Stimulated activated CD8-positive, alpha-beta memory T cell treated with anti-CD3 and anti-CD28 coated beads, Interleukin-2, amount 100 ng/mL, for 48 hours (primary cell): ENCODE results near the gene HSD11B2.
"Not testable (repeated sequence)": the region's sequence is repeated elsewhere in the genome, so short reads cannot be mapped to it uniquely, and the experiment has no call there.

Experiments used
- DNase-seq, 2 donors: peaks; one replicate each; pipeline ENCODE4 v3.0.0-alpha.2; 2020; ENCODE audit warnings: low read depth in 2 of 2

Gene HSD11B2

DNA sequence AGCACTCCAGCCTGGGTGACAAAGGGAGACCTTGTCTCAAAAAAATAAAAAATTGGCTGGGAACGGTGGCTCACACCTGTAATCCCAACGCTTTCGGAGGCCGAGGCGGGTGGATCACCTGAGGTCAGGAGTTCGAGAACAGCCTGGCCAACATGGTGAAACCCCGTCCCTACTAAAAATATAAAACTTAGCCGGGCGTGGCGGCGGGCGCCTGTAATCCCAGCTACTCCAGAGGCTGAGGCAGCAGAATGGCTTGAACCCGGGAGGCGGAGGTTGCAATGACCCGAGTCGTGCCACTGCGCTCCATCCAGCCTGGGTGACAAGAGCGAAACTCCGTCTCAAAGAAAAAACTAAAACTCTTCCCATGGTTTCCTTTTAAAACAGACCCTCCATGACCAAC lies 15.5 kb upstream of the HSD11B2 start:
- DNase-seq: not testable (repeated sequence)

DNA sequence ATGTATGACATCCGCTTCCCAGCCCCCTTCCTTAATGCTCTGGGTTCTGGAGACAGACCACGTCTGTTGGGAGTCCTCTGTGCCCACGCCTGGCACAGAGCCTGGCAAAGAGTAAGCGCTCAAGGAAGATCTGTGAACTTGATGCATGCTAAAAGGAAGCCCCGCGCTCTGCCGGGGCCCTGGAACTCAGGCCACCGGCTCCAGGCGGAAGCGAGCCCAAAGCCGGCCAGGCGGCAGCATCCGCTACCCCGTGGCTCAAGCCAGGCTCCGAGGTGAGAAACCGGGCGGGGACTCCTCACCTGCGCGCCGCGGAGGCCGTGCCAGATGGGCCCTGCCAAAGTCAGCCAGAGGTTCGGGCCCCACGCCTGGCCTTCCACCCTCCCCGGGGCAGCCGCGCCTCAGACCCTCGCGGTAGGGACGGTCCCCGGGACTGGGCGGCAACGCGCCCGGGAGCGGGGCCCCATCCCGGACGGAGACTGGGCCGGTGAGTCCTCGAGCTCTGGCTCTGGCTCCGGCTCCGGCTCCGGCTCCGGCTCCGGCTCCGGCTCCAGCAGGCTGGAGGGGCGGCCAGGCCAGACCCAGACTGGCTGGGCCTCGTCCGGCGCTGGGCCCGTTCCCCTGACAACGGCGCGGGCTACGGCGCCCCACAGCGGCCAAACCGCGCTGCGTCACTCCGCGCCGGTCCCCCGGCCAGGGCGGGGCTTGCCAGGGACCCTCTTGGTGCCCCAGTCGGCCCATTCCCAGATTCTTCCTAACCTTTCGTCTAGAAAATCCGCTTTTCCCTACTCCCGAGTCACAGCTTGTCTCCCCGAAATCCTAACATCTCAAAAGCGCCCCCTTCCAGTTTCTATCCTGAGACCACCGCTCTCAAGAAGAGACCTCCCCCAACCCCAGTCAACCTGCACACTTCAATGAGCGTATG lies 14.8 kb upstream of the HSD11B2 start, which contains the start of gene ZDHHC1:
Gene ZDHHC1, minus strand, starts transcription at position 606 of the 922 bp plus-strand sequence. CDS start 8,702 bp downstream, outside the sequence.
- peak; percentile 42 to 52 for DNase-seq

DNA sequence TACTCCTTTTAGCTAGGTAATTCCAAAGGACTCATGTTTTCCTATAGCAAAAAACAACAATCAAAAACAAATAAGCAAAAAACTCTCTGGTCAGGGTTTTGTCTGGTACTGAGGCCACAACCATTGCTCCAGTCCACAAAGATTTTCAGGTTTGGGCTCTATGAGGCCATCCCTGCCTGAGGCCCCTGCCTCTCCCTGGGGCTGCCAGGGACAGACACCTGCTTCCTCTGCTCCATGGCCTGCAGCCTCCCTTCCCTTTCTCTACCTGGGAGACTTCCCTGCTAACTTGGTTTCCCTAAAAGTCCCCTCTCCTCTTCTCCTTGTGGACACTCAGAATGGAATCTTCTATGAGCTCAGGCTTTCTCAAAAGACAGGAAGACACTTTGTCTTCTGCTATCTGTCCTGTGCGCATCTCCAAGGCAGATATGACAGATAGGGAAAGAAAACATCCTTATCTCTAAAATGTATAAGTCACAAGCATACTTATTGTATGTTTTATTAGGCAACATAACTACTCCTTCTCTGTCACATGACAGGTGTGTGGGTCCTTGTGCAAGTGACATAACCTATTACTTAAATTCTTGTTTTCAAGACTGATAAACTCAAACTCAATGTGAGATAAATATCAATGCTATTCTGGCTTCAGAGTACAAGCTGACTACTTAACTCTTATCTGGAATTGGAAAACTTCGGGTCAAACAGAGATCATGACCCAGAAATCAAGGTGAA lies 13.4 kb upstream of the HSD11B2 start:
- DNase-seq: no peak

DNA sequence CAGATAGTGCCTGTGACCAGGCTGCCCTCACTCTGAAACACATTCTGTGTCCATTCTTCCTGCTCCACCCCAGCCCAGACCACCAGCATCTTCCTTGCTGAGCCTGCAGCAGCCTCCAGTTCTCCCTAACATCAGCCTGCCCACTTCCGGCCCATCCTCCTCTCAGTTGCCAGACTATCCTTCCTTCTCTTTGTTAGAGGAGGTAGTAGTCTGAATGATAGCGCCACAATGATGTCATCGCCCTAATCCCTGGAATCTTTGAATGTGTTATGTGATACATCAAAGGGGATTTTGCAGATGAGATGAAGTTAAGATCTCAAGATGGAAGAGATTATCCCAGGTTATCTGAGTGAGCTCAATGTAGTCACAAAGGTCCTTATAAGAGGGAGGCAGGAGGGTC lies 11.4 kb upstream of the HSD11B2 start:
- no peak for DNase-seq

DNA sequence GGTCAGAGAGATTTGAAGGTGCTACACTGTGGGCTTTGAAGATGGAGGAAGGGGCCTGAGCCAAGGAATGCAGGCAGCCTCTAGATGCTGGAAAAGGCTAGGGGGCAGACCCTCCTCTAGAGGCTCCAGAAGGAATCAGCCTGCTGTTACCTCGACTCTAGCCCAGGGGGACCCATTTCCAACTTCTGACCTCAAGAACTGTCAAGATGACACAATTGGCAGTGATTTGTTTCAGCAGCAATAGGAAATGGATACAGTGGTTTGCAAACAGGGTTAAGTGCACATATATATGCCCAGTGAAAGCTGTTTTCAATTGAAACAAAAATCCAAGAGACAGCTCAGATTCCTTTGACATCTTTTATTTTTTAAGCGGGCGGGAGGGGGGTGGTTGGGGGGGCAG lies 11.0 kb upstream of the HSD11B2 start:
- DNase-seq: no peak

DNA sequence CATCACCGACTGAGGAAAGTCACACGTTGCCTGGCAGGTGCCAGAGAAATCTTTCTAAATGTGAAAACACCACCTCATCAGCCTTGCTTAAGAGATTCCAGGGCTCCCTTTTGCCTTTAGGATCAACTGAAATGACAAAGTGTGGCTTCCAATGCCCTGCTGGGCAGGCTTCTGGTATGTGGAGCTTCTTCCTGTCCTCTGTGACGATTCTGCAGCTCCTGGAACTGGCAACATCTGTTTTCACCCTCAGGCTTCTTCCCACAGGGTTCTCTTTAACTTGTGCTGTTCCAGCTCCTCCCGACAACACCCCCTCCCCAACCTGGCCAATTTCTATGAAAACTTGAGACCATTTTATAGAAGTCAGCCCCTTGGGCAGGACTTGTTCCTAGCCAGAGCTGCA lies 9.9 kb upstream of the HSD11B2 start:
- DNase-seq: no peak

DNA sequence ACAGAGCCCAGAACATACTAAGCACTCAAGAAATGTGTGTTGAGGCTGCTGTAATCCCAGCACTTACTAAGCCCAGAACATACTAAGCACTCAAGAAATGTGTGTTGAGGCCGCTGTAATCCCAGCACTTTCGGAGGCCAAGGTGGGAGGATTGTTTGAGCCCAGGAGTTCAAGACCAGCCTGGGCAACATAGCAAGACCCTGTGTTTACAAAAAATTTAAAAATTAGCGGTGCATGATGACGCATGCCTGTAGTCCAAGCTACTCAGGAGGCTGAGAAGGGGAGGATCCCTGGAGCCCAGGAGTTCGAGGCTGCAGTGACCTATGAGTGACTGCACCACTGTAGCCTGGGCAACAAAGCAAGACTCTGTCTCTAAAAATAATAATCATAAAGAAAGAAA lies 7.9 kb upstream of the HSD11B2 start:
- no peak for DNase-seq

DNA sequence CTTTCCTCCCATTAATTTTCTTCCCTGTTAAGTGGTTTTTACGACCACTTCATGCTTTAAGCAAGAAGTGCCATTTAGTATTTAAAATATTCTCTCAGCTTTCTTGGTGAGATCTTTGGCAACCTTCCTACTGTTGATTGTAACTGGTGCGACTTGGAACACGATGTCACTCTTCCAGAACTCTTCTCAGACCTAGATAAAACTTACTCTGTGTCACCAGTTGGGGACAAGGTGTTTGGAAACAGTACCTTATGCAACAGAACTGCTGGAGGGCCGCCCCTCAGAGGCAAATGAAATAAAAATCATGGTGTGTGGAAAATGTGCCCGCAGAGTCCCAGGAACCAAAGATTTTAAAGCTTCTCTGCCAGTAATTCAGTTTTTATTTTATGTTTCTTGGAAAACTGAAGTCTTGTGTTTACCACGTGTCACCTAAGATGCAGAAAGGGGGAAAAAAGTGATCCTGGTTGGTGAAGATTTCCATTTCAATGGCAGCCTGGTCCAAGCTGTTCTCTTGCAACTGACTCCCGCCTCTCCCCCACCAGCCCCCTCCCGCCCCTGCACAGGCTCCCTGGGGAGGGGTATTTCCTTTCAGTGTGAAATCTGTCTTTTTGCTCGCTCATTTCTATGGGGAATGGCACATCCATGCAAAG lies 7.2 kb upstream of the HSD11B2 start:
- DNase-seq: no peak

DNA sequence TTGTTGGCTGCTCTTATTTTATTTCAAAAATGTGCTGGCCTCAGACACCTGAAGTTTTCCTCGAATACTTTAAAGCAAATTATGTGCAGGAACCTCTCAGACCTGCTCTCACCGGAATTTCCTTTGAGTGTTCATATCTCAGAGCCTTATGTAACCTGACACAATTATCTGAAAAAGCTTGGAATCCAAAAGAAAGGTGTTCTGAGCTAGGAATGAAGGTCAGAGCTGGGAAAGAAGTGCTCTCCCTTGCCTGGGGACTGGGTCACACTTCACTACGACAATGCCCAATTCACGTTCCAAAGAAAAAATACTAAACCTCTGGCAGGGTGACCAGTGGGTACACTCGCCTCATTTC lies 6.7 kb upstream of the HSD11B2 start:
- no peak for DNase-seq

DNA sequence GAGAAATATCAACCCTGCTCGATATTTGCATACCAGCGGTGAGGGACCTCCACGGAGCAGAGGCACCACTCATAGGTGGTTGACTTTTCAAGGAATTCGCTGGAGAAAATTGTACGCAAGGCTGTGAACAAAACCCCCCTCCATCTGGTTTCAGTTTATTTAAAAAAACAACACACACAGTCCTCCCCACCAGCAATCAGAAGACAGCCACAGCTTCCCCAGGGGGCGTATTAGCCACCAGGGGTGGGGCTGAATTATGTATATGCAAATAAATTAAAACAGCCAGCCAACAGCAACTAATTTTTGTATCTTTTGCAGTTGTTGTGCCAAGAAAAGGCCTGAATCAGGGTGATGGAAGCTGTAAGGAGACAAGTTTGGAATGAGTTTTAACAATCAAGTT lies 5.9 kb upstream of the HSD11B2 start:
- no peak for DNase-seq

DNA sequence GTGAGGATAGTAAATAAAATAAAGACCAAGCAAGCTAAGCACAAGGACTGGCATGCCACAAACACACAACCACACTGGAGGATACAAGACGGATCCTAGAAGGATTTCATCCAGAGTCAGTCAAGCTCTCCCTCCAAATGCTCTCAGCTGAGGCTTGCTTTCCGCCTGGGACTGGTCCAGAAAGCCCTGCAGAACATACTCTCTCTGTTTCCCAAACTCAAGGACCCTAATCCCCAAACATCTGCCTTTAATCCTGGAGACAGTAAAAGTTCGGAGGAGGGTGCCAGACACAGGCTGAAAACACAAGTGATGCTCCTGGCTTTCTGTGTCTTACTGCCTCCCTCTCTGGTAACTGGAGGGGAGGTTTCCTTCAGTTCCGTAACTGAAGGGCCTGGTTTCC lies 5.3 kb upstream of the HSD11B2 start:
- no peak for DNase-seq

DNA sequence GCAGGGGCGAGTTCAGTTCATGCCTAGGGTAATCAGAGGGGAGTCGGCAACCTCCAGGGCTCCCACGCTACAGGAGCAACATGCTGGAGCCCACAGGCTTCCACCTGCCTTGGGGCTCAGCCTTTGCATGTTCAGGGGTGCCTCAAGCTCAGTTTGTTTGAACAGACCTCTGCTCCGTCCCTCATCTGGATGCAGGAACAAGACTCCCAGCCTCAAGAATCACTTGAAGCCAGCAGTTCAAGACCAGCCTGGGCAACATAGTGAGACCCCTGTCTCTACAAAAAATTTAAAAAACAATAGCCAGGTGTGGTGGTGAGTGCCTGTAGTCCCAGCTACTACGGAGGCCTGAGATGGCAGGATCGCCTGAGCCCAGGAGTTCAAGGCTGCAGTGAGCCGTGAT lies 4.9 kb upstream of the HSD11B2 start:
- DNase-seq: no peak

DNA sequence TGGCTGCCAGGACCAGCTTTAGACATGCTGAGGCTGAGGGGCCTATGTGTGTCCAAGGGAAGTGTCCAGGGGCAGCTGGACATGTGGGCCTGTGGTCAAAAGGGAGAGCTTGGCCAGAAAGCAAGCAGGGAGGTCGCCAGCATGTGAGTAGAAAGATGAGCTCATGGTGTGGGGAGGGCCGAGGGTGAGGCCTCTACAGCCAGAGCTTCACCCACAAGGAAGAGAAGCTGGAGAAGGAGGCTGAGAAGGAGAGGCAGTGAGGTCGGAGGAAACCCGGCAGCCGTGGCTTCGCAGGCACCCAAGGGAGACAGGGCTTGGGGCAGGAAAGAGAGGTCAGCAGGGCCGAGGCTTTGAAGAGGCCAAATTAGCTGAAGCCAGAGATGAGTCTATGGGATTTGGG lies 4.0 kb upstream of the HSD11B2 start:
- no peak for DNase-seq

DNA sequence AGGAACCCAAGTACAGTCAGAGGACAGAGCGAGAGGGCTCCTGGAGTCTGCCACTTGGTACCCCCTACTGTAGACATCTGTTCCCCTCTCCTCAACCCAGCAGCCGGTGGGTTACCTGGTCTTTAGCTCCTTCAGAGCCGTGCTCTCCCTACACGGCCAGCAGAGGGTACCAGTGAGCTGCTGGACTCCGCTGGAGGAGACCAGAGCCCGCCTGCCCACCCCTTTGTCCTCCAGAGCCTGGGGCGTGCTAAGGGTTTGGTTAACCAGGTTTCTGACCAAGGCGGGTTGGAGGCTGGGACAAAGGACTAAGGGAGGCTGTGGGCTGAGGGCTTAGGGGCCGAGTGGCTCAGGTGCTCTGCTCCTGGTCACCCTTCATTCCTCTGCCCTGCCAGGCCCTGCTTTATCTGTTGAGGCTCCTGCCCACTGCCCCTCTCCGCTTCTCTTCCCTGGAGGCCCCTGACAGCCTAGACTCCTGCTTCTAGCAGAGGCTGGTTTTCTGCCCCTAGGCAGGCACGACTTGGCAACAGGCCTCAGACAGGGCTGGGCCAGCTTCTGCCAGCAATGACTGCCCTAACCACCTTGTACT lies 2.7 kb upstream of the HSD11B2 start:
- DNase-seq: peak; percentile 43 to 57

DNA sequence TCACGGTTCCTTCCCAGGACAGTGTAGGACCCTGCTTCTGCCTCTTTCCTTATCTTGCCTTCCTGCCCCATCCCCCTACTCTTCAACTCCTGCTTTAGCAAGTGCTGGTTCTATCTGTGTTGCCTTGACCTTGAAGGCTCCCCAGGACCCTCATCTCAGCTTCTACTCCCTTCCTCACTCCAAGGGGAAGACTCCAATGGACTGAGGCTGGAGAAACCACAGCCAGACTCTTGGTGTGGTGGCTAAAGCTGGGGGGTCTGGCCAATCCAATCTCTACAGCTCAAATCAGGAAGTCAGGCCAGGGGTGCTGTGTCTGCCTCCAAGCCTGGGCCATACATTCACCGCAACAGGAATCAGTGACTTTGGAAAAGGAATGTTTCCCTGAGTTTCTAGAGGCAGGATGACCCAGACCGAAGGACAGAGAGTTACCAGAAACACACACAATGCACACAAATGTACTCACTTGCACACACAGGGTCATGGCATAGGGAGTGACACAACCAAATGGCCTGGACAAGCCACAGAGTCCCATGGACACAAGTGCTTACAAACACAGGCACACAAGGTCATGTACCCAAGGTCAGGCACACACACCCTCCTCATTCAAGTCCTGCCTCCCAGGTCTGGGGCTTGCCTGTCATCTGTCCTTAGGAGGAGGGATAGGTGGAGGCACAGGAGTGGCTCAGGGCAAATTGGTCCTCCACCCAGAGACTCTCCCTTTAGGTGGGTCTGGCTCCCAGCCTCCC lies 1.7 kb upstream of the HSD11B2 start:
- no peak for DNase-seq

DNA sequence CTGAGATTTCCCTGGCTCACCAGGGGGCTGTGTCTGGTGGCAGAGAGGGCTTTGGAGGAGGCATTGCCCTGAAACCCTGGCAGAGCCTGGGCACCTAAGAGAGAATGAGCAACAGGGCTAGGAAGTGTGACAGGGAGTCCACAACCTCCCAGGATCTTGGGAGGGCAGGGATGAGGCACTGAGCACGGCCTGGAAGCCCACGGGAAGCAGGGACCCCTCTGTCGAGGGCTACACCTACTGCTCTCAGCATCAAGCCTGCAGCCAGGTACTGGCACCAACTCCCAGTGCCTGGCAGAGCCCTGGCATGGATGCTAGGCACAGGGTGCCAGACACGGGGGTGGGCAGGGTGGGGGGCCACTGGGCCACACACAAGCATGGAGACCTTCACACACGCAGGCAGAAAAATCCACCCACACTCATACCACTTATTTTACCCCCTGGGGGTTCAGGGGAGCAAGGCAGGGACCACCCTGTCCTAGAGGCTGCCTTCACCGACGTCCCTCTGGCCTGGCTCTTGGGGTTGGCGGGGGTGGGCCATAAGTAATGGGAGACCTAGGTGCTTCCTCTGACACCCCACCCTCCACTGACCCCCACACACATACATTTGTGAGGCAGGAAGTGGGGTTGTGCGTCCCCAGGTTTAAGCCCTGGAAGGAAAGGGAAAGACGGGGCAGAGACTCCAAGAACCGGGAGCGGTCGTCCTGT lies 970 bp upstream of the HSD11B2 start:
- no peak for DNase-seq

DNA sequence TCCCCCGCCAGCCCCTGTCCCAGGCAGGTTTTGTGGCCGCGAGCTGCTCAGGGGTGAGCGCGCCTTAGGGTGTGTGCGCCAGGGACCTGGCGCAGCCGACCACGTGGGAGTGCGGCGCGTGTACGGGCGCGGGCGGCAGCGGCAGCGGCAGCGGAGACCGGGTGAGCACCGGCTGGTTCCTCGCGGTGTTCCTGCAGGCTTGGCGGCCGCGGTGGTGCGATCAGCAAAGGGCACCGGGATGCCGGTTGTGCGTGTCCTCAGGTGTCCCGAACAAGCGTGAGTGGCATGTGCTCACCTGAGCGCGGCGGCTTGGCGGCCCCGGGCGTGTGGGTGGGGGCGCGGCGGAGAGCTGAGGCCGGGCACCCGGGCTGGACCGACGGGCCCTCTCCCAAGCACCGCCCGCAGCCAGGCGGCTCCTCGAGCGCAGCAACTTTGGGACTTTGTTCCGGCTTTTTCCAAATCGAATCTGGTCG lies 381 bp upstream of the HSD11B2 start:
- peak in 1 of 2 donors; percentile 19 for DNase-seq

DNA sequence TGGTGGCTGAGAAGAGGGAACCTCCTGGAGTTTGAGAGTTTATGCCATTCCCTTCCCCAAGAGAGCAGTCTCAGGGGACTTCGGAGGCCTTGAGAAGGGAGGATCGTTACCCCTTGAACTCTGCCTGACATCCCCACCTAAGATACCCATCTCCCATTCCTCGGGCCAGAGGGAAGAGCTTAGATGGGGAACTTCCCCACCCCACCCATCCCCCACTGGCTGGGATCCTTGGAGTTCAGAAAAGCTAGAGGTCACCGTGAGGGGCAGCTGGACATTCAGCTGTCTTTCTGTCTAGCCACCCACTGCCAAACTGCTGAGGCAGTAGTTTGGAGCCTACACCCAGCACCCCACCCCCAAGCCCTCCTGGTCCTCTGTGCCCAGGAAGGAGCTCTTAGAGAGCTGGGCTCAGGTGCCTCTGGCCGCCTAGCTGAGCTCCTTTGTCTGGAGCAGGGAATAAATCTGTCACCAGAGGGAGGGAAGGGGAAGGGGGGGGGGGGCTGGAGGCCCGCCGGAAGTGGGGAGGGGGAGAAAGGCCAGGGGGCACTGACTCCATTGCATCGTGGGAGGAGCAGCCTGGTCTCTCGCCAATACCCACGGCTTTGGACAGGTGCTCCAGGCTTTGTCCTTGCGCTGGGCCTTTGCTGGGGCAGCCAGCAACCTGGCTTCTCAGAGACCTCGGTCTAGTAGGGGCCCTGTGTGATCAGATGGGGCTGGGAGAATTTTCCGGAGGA lies 1.0 kb downstream of the HSD11B2 start:
- DNase-seq: no peak

DNA sequence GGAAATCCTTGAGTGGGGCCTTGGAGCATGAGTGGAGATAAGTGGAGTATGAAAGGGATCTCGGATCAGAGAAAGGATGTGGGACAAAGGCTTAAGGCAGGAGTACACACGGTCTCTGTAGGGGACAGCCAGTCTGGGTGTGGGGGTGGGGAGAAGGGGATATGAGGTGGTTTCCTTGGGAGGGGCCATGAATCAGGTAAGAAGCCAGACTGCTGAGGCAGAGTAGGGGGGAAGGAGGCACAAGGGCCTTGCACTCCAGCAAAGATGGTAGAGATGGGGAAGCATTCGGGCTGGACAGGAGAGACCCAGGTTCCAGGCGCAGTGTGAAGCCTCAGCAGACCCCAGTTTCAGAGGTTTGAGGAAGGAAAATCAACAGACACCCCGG lies 1.6 kb downstream of the HSD11B2 start:
- DNase-seq: no peak

DNA sequence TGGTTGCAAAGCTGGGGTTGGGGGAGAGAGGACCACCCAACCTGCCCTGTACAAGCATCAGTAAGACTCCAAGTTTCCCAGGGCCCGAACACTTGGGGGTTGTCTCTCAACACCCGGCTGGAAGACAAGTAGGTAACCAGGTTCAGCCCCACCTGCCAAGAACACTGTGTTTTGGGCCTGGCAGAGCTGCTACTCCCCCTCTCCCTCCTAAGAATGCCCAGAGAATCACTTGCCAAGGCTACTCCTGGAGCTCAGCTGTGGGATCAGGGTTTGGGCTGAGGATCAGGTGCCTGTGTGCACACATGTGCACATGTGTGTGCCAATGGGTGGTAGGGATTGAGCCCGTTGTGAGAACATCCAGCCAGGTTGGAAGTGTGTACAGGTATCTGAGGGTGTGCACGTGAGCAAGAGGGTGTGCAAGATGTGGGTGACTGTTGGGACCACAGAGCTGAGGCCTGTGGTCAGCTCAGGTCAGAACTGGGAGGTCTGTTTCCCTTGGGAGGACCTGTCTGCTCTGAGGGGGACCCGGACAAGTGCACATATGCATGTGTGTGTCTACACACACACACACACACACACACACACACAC lies 2.3 kb downstream of the HSD11B2 start:
- DNase-seq: no peak
